Stimulated activated CD4-positive, alpha-beta T cell treated with anti-CD3 and anti-CD28 coated beads, Interleukin-4, amount 100 ng/mL, for 48 hours (primary cell): Measurements from ENCODE around the gene PEX5.
"Not testable (repeated sequence)": the region's sequence is repeated elsewhere in the genome, so short reads cannot be mapped to it uniquely, and the experiment has no call there.

Experiments used
- DNase-seq, 2 donors: peaks; one replicate each; pipeline ENCODE4 v3.0.0-alpha.2; 2020; ENCODE audit warnings: low read depth in 2 of 2

The PEX5 gene

DNA sequence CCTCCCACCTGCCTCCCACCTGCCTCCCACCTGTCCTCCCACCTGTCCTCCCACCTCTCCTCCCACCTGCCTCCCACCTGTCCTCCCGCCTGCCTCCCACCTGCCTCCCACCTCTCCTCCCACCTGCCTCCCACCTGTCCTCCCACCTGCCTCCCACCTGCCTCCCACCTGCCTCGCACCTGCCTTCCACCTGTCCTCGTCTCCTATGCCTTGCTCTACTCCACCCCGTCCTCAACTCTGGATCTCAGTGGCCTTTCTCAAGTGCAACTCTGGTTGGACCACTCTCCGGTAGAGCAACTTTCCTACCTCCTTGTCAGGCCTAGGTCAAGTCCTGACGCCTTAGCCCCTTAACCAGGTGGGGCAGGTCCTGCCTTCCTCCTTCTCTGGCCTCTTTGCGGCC is 29.3 kb upstream of the PEX5 start:
- DNase-seq, result no peak

GRCh38 chr12:7161327-7161726 is 28.2 kb upstream of the PEX5 start:
- no peak for DNase-seq

- DNase-seq, result no peak
Measured at GRCh38 chr12:7161811-7162210, 27.7 kb upstream of the PEX5 start.

GRCh38 chr12:7162691-7163114 is 26.8 kb upstream of the PEX5 start:
- peak; percentile 6 to 23 for DNase-seq

DNA sequence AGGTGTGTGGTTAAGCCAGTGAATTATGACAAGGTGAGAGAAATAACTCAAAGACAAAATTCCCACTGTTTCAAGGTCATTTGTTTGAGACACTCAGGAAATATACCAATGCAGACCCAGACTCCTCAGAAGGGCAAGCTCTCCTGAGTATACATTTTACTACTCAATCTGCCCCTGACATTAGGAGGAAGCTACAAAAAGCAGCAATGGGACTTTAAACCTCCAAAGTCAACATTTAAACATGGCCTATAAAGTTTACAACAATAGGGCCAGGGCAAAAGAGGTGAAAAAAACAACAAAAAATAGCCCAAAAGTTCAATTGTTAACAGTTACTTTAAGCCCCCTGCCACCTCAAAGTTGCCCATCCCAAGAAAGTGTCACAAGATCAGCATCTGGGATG is 19.5 kb upstream of the PEX5 start:
- no peak for DNase-seq

DNA sequence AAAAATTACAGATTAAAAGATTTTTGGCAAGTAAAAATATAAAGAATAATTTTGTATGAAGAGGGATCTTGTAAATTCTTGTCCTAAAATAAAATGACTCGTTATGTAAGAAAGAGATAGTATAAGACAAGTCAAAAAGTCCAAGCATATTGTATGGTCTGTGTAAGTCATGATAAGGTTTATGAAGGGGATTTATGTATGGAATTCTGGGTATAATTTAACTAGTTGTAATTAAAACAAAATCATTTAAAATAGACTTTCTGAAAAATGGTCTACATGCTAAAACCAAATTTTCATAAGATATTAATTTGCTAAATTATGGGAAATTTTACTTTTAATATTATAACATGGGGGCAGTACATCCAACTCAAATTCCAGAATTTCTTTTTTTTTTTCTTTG is 17.6 kb upstream of the PEX5 start:
- DNase-seq, result no peak

GRCh38 chr12:7175493-7175892 is 14.0 kb upstream of the PEX5 start:
- DNase-seq, result no peak

DNA sequence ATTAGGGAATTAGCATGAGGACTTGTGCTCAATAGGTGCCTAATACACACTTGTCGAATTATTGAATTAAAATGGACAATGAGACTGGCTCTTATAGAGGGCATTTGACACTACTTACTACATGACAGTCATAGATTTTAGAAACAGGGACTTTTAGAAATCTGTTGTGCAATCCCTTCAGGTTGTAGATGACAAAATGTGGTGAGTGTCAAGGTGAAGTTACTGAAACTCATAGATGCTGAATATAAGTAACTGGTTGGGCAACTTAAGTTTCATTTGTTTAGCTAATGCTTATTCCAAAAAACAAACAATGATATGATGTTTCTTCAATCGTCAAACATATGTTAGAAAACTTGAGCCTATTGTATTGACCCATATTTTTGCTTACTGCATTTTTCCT is 12.9 kb upstream of the PEX5 start:
- DNase-seq, result no peak

DNA sequence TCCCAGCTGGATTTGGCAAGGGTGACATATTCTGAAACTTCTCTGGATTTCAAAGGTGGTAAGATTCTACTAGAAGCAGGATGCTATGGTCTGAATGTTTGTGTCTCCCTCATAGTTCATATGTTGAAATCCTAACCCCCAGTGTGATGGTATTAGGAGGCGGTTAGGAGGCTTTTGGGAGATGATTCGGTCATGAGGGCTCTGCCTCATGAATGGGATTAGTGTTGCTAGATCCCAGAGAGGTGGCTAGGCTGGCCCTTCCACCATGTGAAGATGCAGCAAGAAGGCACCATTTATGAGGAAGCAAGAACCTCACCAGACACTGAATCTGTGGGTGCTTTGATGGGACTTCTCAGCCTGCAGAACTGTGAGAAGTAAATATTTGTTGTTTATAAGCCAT is 11.0 kb upstream of the PEX5 start:
- no peak for DNase-seq

GRCh38 chr12:7180685-7181084 is 8.8 kb upstream of the PEX5 start:
- no peak for DNase-seq

- not testable (repeated sequence) for DNase-seq
Measured at GRCh38 chr12:7186058-7186457, 3.4 kb upstream of the PEX5 start.

GRCh38 chr12:7188562-7189397 is 706 bp upstream of the PEX5 start:
- DNase-seq, result peak; percentile 53 to 56

DNA sequence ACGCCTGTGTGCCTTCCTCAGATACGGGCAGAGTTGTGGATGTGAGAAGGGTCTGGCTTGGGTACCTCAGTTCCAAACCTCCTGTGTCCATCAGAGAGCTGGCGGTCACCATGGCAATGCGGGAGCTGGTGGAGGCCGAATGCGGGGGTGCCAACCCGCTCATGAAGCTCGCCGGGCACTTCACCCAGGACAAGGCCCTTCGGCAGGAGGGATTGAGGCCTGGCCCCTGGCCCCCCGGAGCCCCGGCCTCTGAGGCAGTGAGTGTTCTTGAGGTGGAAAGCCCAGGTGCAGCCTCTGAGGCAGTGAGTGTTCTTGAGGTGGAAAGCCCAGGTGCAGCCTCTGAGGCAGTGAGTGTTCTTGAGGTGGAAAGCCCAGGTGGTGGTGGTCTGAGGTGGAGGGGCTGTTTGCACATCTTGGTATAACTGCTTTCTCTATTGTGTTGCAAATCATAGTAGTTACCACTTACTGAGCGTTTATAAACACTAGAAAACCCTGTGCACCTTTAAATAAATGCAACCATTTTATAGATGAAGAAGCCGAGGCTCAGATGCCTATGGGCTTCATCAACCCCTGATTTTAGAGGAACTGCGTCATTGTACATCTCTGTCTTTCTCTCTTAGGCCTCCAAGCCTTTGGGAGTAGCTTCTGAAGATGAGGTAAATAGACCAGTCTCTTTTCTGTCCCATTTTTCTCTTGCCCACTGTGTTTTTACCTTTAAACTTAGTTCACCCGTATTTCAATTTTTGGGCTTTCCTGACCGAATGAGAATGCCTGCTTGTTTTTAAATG is 976 bp downstream of the PEX5 start:
- DNase-seq, result no peak

- no peak for DNase-seq
Measured at GRCh38 chr12:7193674-7194073, 4.2 kb downstream of the PEX5 start.

DNA sequence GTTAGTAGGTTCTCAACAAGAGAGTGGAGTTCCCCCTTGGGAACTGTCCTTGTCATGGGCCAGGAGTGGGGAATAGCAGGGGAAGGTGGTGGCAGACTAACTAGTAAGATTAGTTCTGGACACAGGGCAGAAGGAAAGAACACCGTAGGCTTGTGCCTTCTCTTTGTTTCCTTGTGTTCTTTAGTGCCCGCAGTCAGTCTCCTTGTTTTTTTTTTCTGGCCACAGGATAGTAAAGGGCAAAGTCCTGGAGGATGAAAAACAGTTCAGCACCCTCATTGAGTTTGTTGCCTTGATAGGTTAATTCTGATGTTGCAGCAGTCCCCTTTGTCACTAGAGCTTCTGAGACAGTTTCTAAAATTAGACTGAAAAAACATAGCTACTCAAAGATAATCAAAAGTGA is 8.4 kb downstream of the PEX5 start:
- DNase-seq, result no peak

DNA sequence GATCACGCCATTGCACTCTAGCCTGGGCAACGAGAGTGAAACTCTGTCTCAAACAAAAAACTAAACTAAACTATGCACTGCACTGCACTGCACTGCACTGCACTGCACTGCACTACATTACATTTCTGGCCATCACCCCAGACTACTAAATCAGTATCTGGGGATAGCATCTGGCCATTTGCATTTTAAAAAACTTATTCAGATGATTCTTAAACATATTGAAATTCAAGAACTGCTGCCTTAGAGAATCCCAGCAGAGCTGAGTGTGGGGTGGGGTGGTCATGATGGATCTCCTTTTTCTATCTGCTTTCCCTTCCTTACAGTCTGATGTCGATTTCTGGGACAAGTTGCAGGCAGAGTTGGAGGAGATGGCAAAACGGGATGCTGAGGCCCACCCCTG is 13.6 kb downstream of the PEX5 start:
- no peak for DNase-seq

- no peak for DNase-seq
Measured at GRCh38 chr12:7205091-7205490, 15.6 kb downstream of the PEX5 start.

DNA sequence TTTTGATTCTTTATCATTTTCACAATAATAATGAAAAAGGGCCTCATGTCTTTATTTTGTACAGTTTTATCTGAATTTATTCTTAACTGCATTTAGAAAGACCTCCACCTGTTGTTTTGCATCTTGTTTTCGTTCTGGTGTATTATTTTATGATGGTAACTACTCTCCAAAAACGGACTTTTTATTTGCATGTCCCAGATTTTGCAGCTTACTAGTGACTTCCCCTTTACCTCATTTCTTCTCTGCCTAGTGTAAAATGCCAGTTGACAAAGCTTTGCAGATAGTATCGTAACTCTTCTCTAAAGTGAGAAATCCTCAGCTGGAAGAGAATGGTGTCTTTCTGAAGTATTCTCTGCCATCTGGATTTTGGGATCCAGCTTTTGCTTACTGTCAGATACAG is 17.2 kb downstream of the PEX5 start:
- DNase-seq, result no peak

DNA sequence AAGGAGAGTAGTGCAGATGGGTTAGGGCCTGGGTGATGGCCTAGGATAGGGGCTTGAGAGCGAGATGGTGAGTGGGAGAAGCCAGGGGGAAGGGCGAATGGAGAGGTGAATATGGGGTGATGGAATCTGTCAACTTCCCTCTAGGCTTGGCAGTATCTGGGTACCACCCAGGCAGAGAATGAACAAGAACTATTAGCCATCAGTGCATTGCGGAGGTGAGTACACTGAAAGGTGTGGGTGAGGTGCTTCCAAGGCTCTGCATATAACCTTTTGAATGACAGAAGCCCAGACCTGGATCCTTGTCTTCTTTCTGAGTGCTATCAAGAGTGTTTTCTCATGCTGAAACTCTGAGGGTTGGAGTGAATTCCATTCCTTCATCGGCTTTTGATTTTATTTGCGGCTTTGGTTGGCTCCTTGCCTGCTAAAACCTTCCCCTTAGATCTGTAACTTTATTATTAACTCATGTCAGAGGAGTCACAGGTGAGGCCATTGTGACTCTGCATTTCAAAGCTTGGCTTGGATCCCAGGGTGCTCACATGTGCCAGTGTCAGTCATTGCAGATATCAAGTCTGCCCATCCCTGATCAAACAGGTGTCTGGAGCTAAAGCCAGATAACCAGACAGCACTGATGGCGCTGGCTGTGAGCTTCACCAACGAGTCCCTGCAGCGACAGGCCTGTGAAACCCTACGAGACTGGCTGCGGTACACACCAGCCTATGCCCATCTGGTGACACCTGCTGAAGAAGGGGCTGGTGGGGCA is 18.6 kb downstream of the PEX5 start:
- DNase-seq, result no peak

DNA sequence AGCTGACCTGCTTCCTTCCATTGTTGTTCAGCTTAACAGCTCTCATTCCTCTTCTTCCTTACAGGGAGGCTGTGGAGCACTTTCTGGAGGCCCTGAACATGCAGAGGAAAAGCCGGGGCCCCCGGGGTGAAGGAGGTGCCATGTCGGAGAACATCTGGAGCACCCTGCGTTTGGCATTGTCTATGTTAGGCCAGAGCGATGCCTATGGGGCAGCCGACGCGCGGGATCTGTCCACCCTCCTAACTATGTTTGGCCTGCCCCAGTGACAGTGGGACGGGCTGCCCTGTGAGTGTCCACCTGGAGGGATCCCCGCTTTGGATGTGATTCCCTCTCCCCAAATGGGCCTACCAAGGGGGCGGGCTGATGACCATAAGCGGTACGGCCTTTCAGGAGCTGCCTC is 20.5 kb downstream of the PEX5 start:
- no peak for DNase-seq

- DNase-seq, result no peak
Measured at GRCh38 chr12:7210642-7211151, 21.2 kb downstream of the PEX5 start.

GRCh38 chr12:7212678-7213077 is 23.2 kb downstream of the PEX5 start:
- no peak for DNase-seq
